Fibroblast of lung (primary cell): Measurements from ENCODE around the gene PRDX1. TPM values are rescaled to one million over a fixed set of nuclear protein-coding genes. Genes with fewer than 3 reads are reported as not detected.
"Not testable (repeated sequence)": the region's sequence is repeated elsewhere in the genome, so short reads cannot be mapped to it uniquely, and the experiment has no call there.

Experiments
- DNase-seq, 2 donors: peaks; one replicate each; pipeline versions ENCODE4 v3.0.0 to v3.0.0-alpha.2; 2010; ENCODE audit warnings: low read depth in 2 of 2
- H2AFZ ChIP-seq: 2 replicates; pipeline ENCODE4 v1.5.1; 2012; ENCODE audit warnings: low read length, control low read depth, inconsistent platforms
- H3K27ac ChIP-seq: 2 replicates; pipeline ENCODE4 v1.5.1; 2011; ENCODE audit warnings: low read length, control low read depth; ENCODE audit not compliant: insufficient read depth
- H3K27me3 ChIP-seq: 2 replicates; pipeline ENCODE4 v1.5.1; 2011; ENCODE audit warnings: mild to moderate bottlenecking, low read length; ENCODE audit not compliant: control insufficient read depth, insufficient read depth
- H3K36me3 ChIP-seq: 2 replicates; pipeline ENCODE4 v1.5.1; 2011; ENCODE audit warnings: low read length; ENCODE audit not compliant: control insufficient read depth, insufficient read depth
- H3K4me1 ChIP-seq: 2 replicates; pipeline ENCODE4 v1.5.1; 2011; ENCODE audit warnings: low read length; ENCODE audit not compliant: control insufficient read depth, insufficient read depth; ENCODE audit errors: extremely low read depth
- H3K4me2 ChIP-seq: 2 replicates; pipeline ENCODE4 v1.5.1; 2011; ENCODE audit warnings: low read length, control low read depth; ENCODE audit not compliant: insufficient read depth; ENCODE audit errors: extremely low read depth
- H3K4me3 ChIP-seq, 4 experiments: fragments of 200-600 bp in 1 of 4; sonication (generic) in 1 of 4; replicated peaks in 1 of 4; 2 replicates each; pipeline ENCODE4 v1.5.1; 2011 to 2016; ENCODE audit warnings: low read length in 4 of 4, low read depth in 3 of 4, mild to moderate bottlenecking in 3 of 4, control low read depth in 2 of 4, inconsistent platforms in 1 of 4, mixed read lengths in 1 of 4; ENCODE audit not compliant: insufficient read depth in 1 of 4; ENCODE audit errors: control extremely low read depth in 1 of 4
- H3K79me2 ChIP-seq: 2 replicates; pipeline ENCODE4 v1.5.1; 2012; ENCODE audit warnings: mild to moderate bottlenecking, low read length, inconsistent platforms; ENCODE audit not compliant: control insufficient read depth, insufficient read depth
- H3K9ac ChIP-seq: 2 replicates; pipeline ENCODE4 v1.5.1; 2011; ENCODE audit warnings: mild to moderate bottlenecking, low read length, control low read depth; ENCODE audit not compliant: insufficient read depth
- H3K9me3 ChIP-seq: 2 replicates; pipeline ENCODE4 v1.5.1; 2012; ENCODE audit warnings: low read depth, low read length; ENCODE audit not compliant: control insufficient read depth, insufficient read depth
- H4K20me1 ChIP-seq: 2 replicates; pipeline ENCODE4 v1.5.1; 2011; ENCODE audit warnings: low read length; ENCODE audit not compliant: control insufficient read depth, insufficient read depth; ENCODE audit errors: extremely low read depth
- EZH2 ChIP-seq: IDR thresholded peaks from 2 replicates; pipeline ENCODE4 v1.5.1; 2012; ENCODE audit warnings: low read length, control low read depth, mild to moderate bottlenecking; ENCODE audit errors: missing control alignments
- polyA plus RNA-seq, 2 donors: library from polyadenylated mRNA; depleted of rRNA in 1 of 2; stranded (reverse) in 1 of 2; unstranded in 1 of 2; fragments of >200 nt; gene quantifications; 2 replicates each; pipeline ENCODE4 v1.2.1, GENCODE V29; 2011 to 2012; ENCODE audit warnings: missing spikeins in 1 of 2
- total RNA-seq: library from RNA; depleted of rRNA; stranded (reverse); fragments of >200 nt; gene quantifications from 2 replicates; pipeline ENCODE4 v1.2.1, GENCODE V29; 2014
- TF ChIP-seq, protein P1 (sequence below), 2 donors: IDR thresholded peaks in 1 of 2; conservative IDR thresholded peaks in 1 of 2; 1 replicate in 1 of 2; 2 replicates in 1 of 2; pipeline ENCODE4 v1.5.1; 2011 to 2012; ENCODE audit warnings: low read length in 2 of 2, control low read depth in 1 of 2, inconsistent platforms in 1 of 2, low read depth in 1 of 2, mild to moderate bottlenecking in 1 of 2

Gene PRDX1
- total and polyA plus RNA-seq, 2 donors (not counting 1 experiment from before 2014, with no cell fraction given), result 420 to 789 TPM

DNA sequence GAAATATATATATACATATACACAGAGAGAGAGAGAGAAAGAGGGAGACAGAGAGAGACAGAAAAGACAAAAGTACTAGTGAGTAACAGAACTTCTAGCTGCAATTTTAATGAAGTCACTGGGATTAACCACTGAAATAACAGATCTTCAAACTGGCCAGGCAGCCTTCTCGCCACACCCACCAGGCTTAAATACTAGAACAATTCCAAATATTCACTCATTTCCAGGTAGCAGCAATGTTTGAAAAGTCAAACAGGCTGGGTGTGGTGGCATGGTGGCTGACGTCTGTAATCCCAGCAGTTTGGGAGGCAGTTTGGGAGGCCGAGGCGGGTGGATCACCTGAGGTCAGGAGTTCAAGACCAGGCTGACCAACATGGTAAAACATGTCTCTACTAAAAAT, 5.2 kb downstream of the PRDX1 start:
- no peak overlapping the region for H3K4me2 ChIP-seq
- no peak overlapping the region for H3K9ac ChIP-seq
- peaks cover 48% of the 10 kb centered on the region for H3K79me2 ChIP-seq
- no peak overlapping the region for H3K27ac ChIP-seq
- H3K4me1 ChIP-seq, result peaks cover 6% of the 10 kb centered on the region
- TF ChIP-seq, protein P1, sequence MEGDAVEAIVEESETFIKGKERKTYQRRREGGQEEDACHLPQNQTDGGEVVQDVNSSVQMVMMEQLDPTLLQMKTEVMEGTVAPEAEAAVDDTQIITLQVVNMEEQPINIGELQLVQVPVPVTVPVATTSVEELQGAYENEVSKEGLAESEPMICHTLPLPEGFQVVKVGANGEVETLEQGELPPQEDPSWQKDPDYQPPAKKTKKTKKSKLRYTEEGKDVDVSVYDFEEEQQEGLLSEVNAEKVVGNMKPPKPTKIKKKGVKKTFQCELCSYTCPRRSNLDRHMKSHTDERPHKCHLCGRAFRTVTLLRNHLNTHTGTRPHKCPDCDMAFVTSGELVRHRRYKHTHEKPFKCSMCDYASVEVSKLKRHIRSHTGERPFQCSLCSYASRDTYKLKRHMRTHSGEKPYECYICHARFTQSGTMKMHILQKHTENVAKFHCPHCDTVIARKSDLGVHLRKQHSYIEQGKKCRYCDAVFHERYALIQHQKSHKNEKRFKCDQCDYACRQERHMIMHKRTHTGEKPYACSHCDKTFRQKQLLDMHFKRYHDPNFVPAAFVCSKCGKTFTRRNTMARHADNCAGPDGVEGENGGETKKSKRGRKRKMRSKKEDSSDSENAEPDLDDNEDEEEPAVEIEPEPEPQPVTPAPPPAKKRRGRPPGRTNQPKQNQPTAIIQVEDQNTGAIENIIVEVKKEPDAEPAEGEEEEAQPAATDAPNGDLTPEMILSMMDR (conservative IDR thresholded peaks at IDR 0.05 in 1 of 2, IDR thresholded peaks at IDR 0.05 in 1 of 2; ENCODE audit: low read depth in 1 of 2, low read length in 2 of 2), result no peak
- TF ChIP-seq EZH2, result no peak
- no peak overlapping the region for H3K4me3 ChIP-seq
- H4K20me1 ChIP-seq, result peaks cover 2% of the 10 kb centered on the region
- no peak for DNase-seq
- H3K36me3 ChIP-seq, result peaks cover 18% of the 10 kb centered on the region
- no peaks in the 10 kb centered on the region for H3K9me3 ChIP-seq
- no peak overlapping the region for H2AFZ ChIP-seq
- H3K27me3 ChIP-seq, result no peaks in the 10 kb centered on the region

DNA sequence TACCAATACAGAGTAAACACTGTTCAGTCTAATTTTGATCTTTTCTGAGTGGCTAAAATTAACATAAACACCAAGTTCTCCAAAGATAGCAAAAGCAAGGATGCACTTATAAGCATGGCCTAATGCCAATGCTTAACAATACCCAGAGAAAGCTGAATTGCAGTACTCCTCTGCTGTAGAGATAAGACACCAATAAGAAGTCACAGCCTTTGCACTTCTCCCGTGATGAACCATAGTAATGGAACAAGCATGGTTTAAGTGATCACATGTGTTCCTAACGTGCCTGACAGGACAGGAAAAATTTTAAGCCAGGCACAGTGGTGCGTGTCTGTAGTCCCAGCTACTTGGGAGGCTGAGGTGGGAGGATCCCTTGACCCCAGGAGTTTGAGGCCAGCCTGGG, 5.6 kb downstream of the PRDX1 start:
- Histone ChIP-seq H3K79me2 (peaks cover 44% of the 10 kb centered on the region), H3K27me3 (no peaks in the 10 kb centered on the region), H4K20me1 (peaks cover 2% of the 10 kb centered on the region), H3K9ac (no peak overlapping the region), H3K4me2 (no peak overlapping the region), H3K9me3 (no peaks in the 10 kb centered on the region), H3K4me3 (no peak overlapping the region), H3K36me3 (peaks cover 18% of the 10 kb centered on the region), H3K4me1 (peaks cover 6% of the 10 kb centered on the region), H3K27ac (no peak overlapping the region), H2AFZ (no peak overlapping the region)
- TF ChIP-seq, protein P1 (conservative IDR thresholded peaks at IDR 0.05 in 1 of 2, IDR thresholded peaks at IDR 0.05 in 1 of 2; ENCODE audit: low read depth in 1 of 2, low read length in 2 of 2), result no peak
- TF ChIP-seq EZH2, result no peak
- DNase-seq, result no peak

DNA sequence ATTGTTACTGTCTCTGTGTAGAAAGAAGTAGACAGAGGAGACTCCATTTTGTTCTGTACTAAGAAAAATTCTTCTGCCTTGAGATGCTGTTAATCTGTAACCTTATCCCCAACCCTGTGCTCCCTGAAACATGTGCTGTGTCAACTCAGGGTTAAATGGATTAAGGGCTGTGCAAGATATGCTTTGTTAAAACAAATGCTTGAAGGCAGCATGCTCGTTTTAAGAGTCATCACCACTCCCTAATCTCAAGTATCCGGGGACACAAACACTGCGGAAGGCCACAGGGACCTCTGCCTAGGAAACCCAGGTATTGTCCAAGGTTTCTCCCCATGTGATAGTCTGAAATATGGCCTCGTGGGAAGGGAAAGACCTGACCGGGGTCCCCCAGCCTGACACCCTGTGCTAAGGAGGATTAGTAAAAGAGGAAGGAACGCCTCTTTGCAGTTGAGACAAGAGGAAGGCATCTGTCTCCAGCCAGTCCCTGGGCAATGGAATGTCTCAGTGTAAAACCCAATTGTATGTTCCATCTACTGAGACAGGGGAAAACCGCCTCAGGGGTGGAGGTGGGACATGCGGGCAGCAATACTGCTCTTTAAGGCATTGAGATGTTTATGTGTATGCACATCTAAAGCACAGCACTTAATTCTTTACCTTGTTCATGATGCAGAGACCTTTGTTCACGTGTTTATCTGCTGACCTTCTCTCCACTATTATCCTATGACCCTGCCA, 8.0 kb downstream of the PRDX1 start:
- H3K4me1 ChIP-seq, H3K27me3 ChIP-seq, H3K9ac ChIP-seq, H3K27ac ChIP-seq, H3K9me3 ChIP-seq, H2AFZ ChIP-seq, H4K20me1 ChIP-seq, H3K4me3 ChIP-seq, H3K4me2 ChIP-seq: not testable (repeated sequence)
- DNase-seq, result peak in 1 of 2 donors; percentile 30
- H3K79me2 ChIP-seq, result peaks cover 23% of the 10 kb centered on the region
- peaks cover 18% of the 10 kb centered on the region for H3K36me3 ChIP-seq
